Right lobe of liver (tissue), 4 donors: ENCODE results near the gene SIL1.

Experiments used
- CTCF ChIP-seq, 4 donors: fragments of 200-600 bp in 3 of 4; fragments of 450-650 bp in 1 of 4; IDR thresholded peaks; one replicate each; pipeline versions ENCODE4 v1.5.1 to v1.8.0; 2016 to 2022; ENCODE audit warnings: antibody characterized with exemption in 4 of 4, mild to moderate bottlenecking in 2 of 4
- POLR2A ChIP-seq: fragments of 450-650 bp; IDR thresholded peaks from one replicate; pipeline ENCODE4 v1.6.1; 2017; ENCODE audit warnings: antibody characterized with exemption, mild to moderate bottlenecking
- donor health status: DM: no; HTN: no; CAD: no.
- donor health status: DM: no; HTN: no; CAD: no.
- donor health status: DM: no; HTN: yes; CAD: no.

- TF ChIP-seq CTCF (IDR thresholded peaks at IDR 0.05) (no peak), POLR2A (no peak)
These were observed 297.7 kb downstream of the SIL1 start for GRCh38 chr5:138900281-138900965.
